Thymus (tissue), 11 donors: ENCODE data around the gene PTH1R. TPM values are rescaled to one million over a fixed set of nuclear protein-coding genes. Genes with fewer than 3 reads are reported as not detected.
A peak's percentile ranks its signal among the peaks of the same experiment; 100 is the strongest.

Experiments
- DNase-seq, 9 donors: peaks; one replicate each; pipeline ENCODE4 v3.0.0-alpha.2; 2013; ENCODE audit warnings: low spot score in 9 of 9, low read depth in 6 of 9, missing footprints in 1 of 9
- H3K27ac ChIP-seq, 2 donors: one replicate each; pipeline ENCODE4 v1.5.1; 2013; ENCODE audit warnings: control low read depth in 1 of 2, low read depth in 1 of 2, low read length in 1 of 2, mild to moderate bottlenecking in 1 of 2, moderate library complexity in 1 of 2
- H3K27me3 ChIP-seq, 2 donors: one replicate each; pipeline ENCODE4 v1.5.1; 2013; ENCODE audit warnings: low read length in 1 of 2; ENCODE audit not compliant: control insufficient read depth in 2 of 2, insufficient read depth in 1 of 2
- H3K36me3 ChIP-seq, 2 donors: one replicate each; pipeline ENCODE4 v1.5.1; 2013; ENCODE audit warnings: low read length in 1 of 2, mild to moderate bottlenecking in 1 of 2, moderate library complexity in 1 of 2; ENCODE audit not compliant: control insufficient read depth in 2 of 2, insufficient read depth in 2 of 2
- H3K4me1 ChIP-seq, 2 donors: one replicate each; pipeline ENCODE4 v1.5.1; 2013; ENCODE audit warnings: low read length in 2 of 2; ENCODE audit not compliant: control insufficient read depth in 2 of 2, insufficient read depth in 2 of 2
- H3K4me3 ChIP-seq, 2 donors: one replicate each; pipeline ENCODE4 v1.5.1; 2013; ENCODE audit warnings: low read length in 2 of 2, control low read depth in 1 of 2, mild to moderate bottlenecking in 1 of 2
- H3K9me3 ChIP-seq, 2 donors: one replicate each; pipeline ENCODE4 v1.5.1; 2013; ENCODE audit warnings: low read length in 1 of 2, mild to moderate bottlenecking in 1 of 2; ENCODE audit not compliant: control insufficient read depth in 2 of 2, insufficient read depth in 1 of 2
- WGBS: extraction: QIAGEN DNeasy Blood & Tissue Kit; methylation state at CpG from one replicate; pipeline ENCODE4 v1.1.7; 2013; 5-methylcytosine and 5-hydroxymethylcytosine counted together
- polyA plus RNA-seq: library from polyadenylated mRNA; stranded (reverse); fragments of 200-250 nt; gene quantifications from one replicate; pipeline ENCODE4 v1.2.3, GENCODE V29; 2013
- total RNA-seq: library from RNA; stranded (reverse); fragments of 120-200 nt; gene quantifications from one replicate; pipeline ENCODE4 v1.2.4, GENCODE V29; 2013
- donor health status: healthy.

The PTH1R gene
- total and polyA plus RNA-seq, 2 donors = 0.80 to 6.9 TPM

DNA sequence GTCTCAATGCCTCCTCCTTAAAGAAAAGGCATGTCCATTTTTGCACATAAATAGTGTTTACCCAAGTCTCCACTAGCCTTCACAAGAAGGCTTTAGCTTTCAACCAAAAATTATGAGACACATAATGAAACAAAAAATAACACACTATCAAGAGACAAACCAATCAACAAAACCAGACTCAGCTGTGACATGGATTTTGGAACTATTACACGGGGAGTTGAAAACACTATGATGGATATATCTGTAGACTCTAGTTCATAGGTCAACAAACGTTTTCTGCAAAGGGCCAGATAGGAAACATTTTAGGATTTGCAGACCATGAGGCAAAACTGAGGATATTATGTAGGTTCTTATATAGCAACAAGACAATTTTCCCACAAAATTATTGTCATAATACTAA lies 39.2 kb upstream of the PTH1R start:
- no peaks in the 10 kb centered on the region for H3K4me1 ChIP-seq
- no peak overlapping the region for H3K4me3 ChIP-seq
- H3K9me3 ChIP-seq = peaks cover 0 to 17% of the 10 kb centered on the region in 2 donors
- H3K27me3 ChIP-seq = no peaks in the 10 kb centered on the region
- WGBS = 66% methylated on average over 2 of the region's 2 CpGs
- H3K27ac ChIP-seq = no peak overlapping the region
- no peak for DNase-seq
- H3K36me3 ChIP-seq = no peaks in the 10 kb centered on the region

DNA sequence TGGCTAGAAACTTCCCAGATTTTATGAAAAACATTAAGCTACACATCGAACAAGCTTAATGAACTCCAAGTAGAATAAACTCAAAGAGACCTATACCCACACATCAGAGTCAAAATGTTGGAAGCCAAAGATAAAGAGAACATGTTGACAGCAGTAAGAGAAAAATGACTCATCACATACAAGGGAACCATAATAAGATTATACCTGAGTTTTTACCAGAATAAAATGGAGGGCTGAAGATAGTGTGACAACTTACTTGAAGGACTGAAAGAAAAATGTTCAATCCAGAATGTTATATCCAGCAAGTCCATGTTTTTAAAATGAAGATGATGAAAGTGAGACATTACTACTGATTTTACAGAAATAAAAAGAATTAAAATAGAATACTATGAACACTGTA lies 37.0 kb upstream of the PTH1R start:
- no peak for DNase-seq
- 97% methylated on average over 1 of the region's 1 CpG for WGBS
- peaks cover 0 to 17% of the 10 kb centered on the region in 2 donors for H3K9me3 ChIP-seq
- no peak overlapping the region for H3K27ac ChIP-seq
- no peak overlapping the region for H3K4me3 ChIP-seq
- peaks cover 3 to 7% of the 10 kb centered on the region in 2 donors for H3K4me1 ChIP-seq
- H3K36me3 ChIP-seq = no peaks in the 10 kb centered on the region
- H3K27me3 ChIP-seq = peaks cover 0 to 2% of the 10 kb centered on the region in 2 donors

DNA sequence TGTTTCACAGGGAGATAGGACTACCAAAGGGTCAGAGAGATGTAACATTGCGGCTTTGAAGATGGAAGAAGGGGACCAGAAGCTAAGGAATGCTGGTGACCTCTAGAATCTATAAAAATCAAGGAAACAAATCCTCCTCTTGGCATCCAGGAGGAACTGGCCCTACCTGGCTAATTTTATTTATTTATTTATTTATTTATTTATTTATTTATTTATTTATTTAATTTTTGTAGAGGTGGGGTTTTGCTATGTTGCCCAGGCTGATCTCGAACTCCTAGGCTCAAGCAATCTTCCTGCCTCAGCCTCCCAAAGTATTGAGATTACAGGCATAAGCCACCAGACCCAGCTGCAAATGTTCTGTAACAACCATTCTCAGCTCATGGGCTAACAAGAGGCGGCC lies 34.0 kb upstream of the PTH1R start:
- H3K36me3 ChIP-seq = no peaks in the 10 kb centered on the region
- DNase-seq = no peak
- 95% methylated on average over 3 of the region's 3 CpGs for WGBS

DNA sequence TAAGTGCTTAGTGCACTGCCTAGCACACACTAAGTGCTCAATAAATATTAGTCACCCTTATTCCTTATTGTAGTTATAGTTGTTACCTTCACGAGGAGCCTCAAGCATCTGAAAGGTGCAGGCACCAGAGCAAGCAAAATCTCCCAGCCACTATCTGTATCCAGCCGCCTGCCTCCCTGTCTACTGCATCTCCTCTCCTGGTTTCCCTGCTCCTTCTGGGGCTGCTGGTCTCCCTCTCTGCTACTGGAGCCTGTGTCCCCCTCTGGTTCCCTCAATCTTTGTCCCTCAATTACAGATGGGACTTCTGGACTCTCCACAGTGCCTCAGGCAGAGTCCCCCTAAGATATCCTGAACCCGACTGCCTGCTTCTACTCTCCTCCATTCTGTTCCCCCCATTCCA lies 33.1 kb upstream of the PTH1R start:
- no peak overlapping the region for H3K4me3 ChIP-seq

More for the DNA sequence above, 34.0 kb upstream of the PTH1R start:
- Histone ChIP-seq H3K4me3 (no peak overlapping the region), H3K27ac (no peak overlapping the region), H3K27me3 (peaks cover 0 to 13% of the 10 kb centered on the region in 2 donors), H3K9me3 (peaks cover 0 to 12% of the 10 kb centered on the region in 2 donors), H3K4me1 (peaks cover 5 to 20% of the 10 kb centered on the region in 2 donors)

DNA sequence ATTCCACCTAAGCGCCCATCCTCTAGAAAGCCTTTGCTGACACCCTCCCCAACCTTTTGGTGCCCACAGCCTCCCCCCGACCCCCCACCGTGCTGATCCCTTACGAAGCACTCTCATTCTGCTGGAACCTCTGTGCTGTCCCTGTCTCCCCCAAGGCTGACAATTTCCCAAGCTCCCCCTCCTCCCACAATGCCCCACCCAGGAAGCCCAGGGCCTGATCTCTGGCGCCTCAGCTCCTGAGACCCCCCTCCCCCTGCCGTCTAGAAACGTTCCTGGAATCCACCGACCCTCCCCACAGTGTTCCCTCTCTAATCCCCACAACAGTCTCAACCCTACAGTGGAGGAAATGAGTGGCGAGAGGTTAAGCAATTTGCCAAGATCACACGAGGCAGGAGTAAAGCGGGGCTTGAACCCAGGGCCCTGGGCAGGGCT lies 32.6 kb upstream of the PTH1R start:
- Histone ChIP-seq H3K36me3 (no peaks in the 10 kb centered on the region), H3K4me3 (peak overlapping the region; percentile 63 to 81), H3K9me3 (peaks cover 0 to 4% of the 10 kb centered on the region in 2 donors), H3K4me1 (peaks cover 5 to 20% of the 10 kb centered on the region in 2 donors), H3K27ac (no peak overlapping the region), H3K27me3 (peaks cover 0 to 13% of the 10 kb centered on the region in 2 donors)
- WGBS = 39% methylated on average over 11 of the region's 11 CpGs
- no peak for DNase-seq

More for the DNA sequence above, 33.1 kb upstream of the PTH1R start:
- H3K27me3 ChIP-seq = peaks cover 0 to 13% of the 10 kb centered on the region in 2 donors
- no peak overlapping the region for H3K27ac ChIP-seq
- DNase-seq = no peak
- 96% methylated on average over 3 of the region's 3 CpGs for WGBS
- H3K4me1 ChIP-seq = peaks cover 5 to 20% of the 10 kb centered on the region in 2 donors
- H3K36me3 ChIP-seq = no peaks in the 10 kb centered on the region
- H3K9me3 ChIP-seq = peaks cover 0 to 8% of the 10 kb centered on the region in 2 donors

DNA sequence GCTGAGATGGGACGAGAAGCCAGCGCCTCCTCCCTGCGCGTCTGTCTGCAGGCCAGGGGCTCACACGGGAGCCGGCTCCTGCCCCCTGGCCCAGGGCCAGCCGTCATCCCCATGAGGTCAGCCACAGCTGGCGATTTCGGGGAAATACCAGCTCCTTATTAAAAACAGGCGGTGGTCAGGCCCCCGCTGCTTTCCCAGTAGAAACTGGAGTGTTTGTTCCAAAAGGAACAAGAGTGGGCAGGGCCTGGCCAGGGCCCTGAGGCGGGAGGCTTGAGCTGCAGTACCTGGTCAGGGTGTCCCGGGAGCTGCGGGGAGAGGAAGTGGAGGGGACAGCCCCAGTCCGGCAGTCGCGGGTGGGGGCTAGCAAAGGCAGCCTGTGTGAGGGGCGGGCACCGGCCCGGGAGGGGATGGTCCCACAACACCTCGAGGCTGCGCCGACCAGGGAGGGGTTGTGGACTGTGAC lies 32.1 kb upstream of the PTH1R start:
- peak overlapping the region in 1 of 2 donors; percentile 70 for H3K27ac ChIP-seq
- DNase-seq = peak in 2 of 9 donors; percentile 9 to 15
- WGBS = 8% methylated on average over 23 of the region's 23 CpGs

DNA sequence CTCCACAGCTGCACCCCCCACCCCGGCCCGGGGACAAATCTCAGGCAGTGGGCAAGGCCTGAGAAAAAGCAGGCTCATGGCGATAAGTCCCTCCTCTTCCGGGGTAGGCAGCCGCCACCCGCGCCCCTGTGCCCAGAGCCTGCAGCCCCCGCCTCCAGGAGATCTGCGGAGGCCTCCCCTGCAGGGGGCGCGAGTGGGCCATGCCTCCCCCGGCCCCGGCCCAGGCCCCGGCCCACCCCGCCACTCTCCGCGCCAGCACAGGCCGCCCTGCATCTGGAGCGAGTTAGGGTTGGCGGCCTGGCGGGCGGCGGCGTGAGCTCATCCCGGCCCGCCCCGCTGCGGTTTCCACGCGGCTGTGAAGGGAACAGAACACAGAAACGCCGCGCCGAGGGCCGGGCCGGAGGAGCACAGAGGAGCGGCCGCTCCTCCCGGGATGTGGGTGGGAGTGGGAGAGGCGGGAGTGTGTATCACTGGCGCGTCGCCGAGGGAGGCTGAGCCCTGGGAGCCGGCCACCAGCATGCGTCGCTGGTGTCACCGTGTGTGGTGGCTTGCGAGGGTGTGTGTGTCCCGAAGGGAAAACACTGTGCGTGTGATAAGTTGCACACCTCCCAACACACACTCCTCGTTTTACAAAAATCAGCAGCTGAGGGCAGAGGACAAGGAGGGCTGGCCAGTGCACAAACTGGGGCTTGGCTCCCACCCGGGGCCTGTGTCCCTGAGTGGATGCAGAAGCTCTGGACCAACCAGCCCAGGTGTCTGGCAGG lies 31.5 kb upstream of the PTH1R start:
- H3K36me3 ChIP-seq = no peaks in the 10 kb centered on the region
- WGBS = 4% methylated on average over 53 of the region's 53 CpGs
- H3K4me3 ChIP-seq = peak overlapping the region; percentile 63 to 81

More for the DNA sequence above, 32.1 kb upstream of the PTH1R start:
- H3K4me3 ChIP-seq = peak overlapping the region; percentile 63 to 81
- H3K27me3 ChIP-seq = peaks cover 0 to 13% of the 10 kb centered on the region in 2 donors
- H3K36me3 ChIP-seq = no peaks in the 10 kb centered on the region
- no peaks in the 10 kb centered on the region for H3K9me3 ChIP-seq
- peaks cover 5 to 20% of the 10 kb centered on the region in 2 donors for H3K4me1 ChIP-seq

DNA sequence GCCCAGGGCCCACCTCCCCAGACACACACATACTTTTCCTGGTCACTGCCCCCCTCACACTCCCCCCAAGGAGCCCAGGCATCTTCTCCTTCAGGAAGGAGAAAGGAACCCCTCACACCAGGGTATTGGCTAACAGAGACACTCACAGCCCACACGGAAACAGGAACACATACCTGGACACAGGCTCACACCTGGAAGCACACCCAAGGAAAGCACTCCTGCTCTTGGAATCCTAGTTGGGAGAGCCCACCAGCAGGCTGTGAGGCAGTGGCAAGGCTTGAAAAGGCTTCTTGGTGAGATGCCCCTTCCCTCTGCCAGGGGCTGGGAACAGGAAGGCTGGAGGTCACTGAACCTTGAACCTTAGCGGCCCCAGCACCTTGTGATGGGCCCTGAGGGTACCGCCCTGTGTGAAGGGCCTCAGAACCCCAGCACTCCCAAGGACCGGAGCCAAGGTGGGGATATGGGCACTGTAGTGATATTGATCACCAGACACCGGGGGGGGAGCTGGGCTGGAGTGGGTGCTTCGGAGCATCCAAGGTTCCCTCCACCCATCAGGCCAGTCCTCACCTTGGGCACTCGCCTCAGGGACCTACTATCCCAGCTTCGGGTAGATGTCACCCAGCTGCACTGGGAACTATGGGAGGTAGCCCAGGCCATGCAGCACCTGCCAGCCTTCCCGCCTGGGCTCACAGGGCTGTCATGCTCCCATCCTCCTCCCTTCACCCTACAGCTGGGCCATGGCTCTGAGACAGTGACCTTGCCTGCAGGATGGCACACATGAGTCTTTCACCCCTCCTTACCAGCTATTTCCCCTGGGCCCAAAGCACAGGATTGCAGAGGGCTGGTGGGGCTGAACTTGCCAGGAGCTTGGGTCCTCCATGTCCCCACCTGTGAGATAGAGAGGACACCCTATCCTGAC lies 30.6 kb upstream of the PTH1R start:
- Histone ChIP-seq H3K9me3 (peaks cover 0 to under 1% of the 10 kb centered on the region in 2 donors), H3K27ac (no peak overlapping the region), H3K4me1 (peaks cover 5 to 20% of the 10 kb centered on the region in 2 donors), H3K27me3 (peaks cover 0 to 13% of the 10 kb centered on the region in 2 donors), H3K36me3 (no peaks in the 10 kb centered on the region), H3K4me3 (no peak overlapping the region)
- 96% methylated on average over 9 of the region's 9 CpGs for WGBS
- DNase-seq = no peak

More for the DNA sequence above, 31.5 kb upstream of the PTH1R start:
- peak overlapping the region in 1 of 2 donors; percentile 70 for H3K27ac ChIP-seq
- H3K4me1 ChIP-seq = peaks cover 5 to 20% of the 10 kb centered on the region in 2 donors
- no peaks in the 10 kb centered on the region for H3K9me3 ChIP-seq
- peak; percentile 30 to 90 (median 76) for DNase-seq
- H3K27me3 ChIP-seq = peaks cover 0 to 13% of the 10 kb centered on the region in 2 donors
